HepG2 (cell line): ENCODE measurements around the gene DYNC2LI1.

Experiments used
- CTCF ChIP-seq: sonication (generic); formaldehyde crosslinking; IDR thresholded peaks from 2 replicates; pipeline ENCODE4 v1.5.0; 2020; ENCODE audit warnings: mild to moderate bottlenecking, missing genetic modification reagents, moderate library complexity
- EZH2 ChIP-seq: conservative IDR thresholded peaks from 2 replicates; pipeline ENCODE4 v1.6.1; 2012; ENCODE audit warnings: mild to moderate bottlenecking, low read depth, low read length, moderate library complexity
- SMARCC2 ChIP-seq: fragments of 450-650 bp; IDR thresholded peaks from 2 replicates; pipeline ENCODE4 v1.6.1; 2017; ENCODE audit warnings: antibody characterized with exemption, mild to moderate bottlenecking
- ZKSCAN8 ChIP-seq: IDR thresholded peaks from 2 replicates; pipeline ENCODE4 v1.6.1; 2016; ENCODE audit warnings: borderline replicate concordance, missing genetic modification reagents, missing compliant biosample characterization
- ZNF17 ChIP-seq: sonication (generic); formaldehyde crosslinking; IDR thresholded peaks from 2 replicates; pipeline ENCODE4 v1.5.0; 2020; ENCODE audit warnings: mild to moderate bottlenecking, missing genetic modification reagents

- TF ChIP-seq SMARCC2 (no peak), CTCF (CRISPR knock-in tag) (no peak), ZNF17 (CRISPR knock-in tag) (no peak), EZH2 (no peak), ZKSCAN8 (no peak)
Observed at GRCh38 chr2:43851011-43851980, 77.5 kb downstream of the DYNC2LI1 start.
